ENCODE measurements around the gene NAALADL2.

- TF ChIP-seq CTCF (IDR thresholded peaks at IDR 0.05) (no peak), EZH2 (IDR thresholded peaks at IDR 0.05; ENCODE audit: borderline replicate concordance, insufficient read depth, low read depth, low read length, poor library complexity, severe bottlenecking) (no peak)
Observed at GRCh38 chr3:175664911-175665310, 805.8 kb downstream of the NAALADL2 start.

All from B cell (primary cell).